HUES64 (cell line): ENCODE data around the gene OR1I1.

Source experiments
- H3K27ac ChIP-seq: 2 replicates; pipeline ENCODE4 v1.7.0; 2013; ENCODE audit warnings: low read depth, low read length, inconsistent platforms
- H3K27me3 ChIP-seq: 2 replicates; pipeline ENCODE4 v1.6.1; 2013; ENCODE audit warnings: mild to moderate bottlenecking, low read length; ENCODE audit not compliant: insufficient read depth
- H3K36me3 ChIP-seq: 2 replicates; pipeline ENCODE4 v1.6.1; 2013; ENCODE audit warnings: mild to moderate bottlenecking, low read length; ENCODE audit not compliant: insufficient read depth
- H3K4me1 ChIP-seq: 2 replicates; pipeline ENCODE4 v1.6.1; 2013; ENCODE audit warnings: mild to moderate bottlenecking, low read length, moderate library complexity; ENCODE audit not compliant: insufficient read depth
- H3K4me3 ChIP-seq: 2 replicates; pipeline ENCODE4 v1.5.1; 2013; ENCODE audit warnings: mild to moderate bottlenecking, low read length, moderate library complexity
- H3K9ac ChIP-seq: 2 replicates; pipeline ENCODE4 v1.6.1; 2013; ENCODE audit warnings: mild to moderate bottlenecking, low read depth, low read length
- H3K9me3 ChIP-seq: 2 replicates; pipeline ENCODE4 v1.6.1; 2013; ENCODE audit warnings: low read depth, low read length; ENCODE audit not compliant: insufficient read depth
- WGBS: fragments of 150-250, 120-280 bp; methylation state at CpG from one replicate; pipeline ENCODE4 v1.1.7; 2013; ENCODE audit warnings: missing lambda C conversion rate; 5-methylcytosine and 5-hydroxymethylcytosine counted together

OR1I1 gene

DNA sequence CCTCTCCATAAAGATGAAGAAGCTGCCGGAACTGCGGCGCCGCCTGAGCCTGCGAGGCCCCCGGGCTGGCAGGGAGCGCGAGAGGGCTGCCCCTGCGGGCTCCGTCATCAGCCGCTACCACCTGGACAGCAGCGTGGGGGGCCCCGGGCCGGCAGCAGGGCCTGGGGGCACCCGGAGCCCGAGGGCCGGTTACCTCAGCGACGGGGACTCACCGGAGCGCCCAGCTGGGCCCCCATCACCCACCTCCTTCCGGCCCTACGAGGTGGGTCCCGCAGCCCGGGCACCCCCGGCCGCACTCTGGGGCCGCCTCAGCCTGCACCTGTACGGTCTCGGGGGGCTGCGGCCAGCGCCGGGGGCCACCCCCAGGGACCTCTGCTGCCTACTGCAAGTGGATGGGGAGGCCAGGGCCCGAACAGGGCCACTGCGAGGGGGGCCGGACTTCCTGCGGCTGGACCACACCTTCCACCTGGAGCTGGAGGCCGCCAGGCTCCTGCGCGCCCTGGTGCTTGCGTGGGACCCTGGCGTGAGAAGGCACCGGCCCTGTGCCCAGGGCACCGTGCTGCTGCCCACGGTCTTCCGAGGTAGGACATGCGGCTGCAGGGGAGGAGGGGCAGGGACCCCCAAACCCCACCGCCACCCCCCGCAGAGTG, 27.9 kb downstream of the OR1I1 start:
- no peaks in the 10 kb centered on the region for H3K9me3 ChIP-seq
- H3K9ac ChIP-seq: no peak overlapping the region
- H3K4me1 ChIP-seq: peaks cover 9% of the 10 kb centered on the region
- no peak overlapping the region for H3K4me3 ChIP-seq
- WGBS: 96% methylated on average over 49 of the region's 49 CpGs
- no peaks in the 10 kb centered on the region for H3K27me3 ChIP-seq
- H3K27ac ChIP-seq: no peak overlapping the region
- H3K36me3 ChIP-seq: peaks cover 55% of the 10 kb centered on the region

DNA sequence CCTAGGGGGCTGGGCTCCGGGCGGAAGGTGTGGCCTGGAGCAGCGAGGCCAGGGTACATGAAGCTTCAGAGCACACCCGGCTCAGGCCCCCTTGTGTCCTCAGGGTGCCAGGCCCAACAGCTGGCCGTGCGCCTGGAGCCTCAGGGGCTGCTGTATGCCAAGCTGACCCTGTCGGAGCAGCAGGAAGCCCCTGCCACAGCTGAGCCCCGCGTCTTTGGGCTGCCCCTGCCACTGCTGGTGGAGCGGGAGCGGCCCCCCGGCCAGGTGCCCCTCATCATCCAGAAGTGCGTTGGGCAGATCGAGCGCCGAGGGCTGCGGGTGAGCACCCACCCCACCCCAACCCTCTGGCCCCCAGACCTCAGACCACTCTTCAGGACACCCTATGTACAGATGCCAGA, 28.4 kb downstream of the OR1I1 start:
- Histone ChIP-seq H3K27ac (no peak overlapping the region), H3K9ac (no peak overlapping the region), H3K36me3 (peaks cover 61% of the 10 kb centered on the region), H3K9me3 (no peaks in the 10 kb centered on the region), H3K4me3 (no peak overlapping the region), H3K4me1 (peaks cover 9% of the 10 kb centered on the region), H3K27me3 (no peaks in the 10 kb centered on the region)
- 96% methylated on average over 17 of the region's 17 CpGs for WGBS

DNA sequence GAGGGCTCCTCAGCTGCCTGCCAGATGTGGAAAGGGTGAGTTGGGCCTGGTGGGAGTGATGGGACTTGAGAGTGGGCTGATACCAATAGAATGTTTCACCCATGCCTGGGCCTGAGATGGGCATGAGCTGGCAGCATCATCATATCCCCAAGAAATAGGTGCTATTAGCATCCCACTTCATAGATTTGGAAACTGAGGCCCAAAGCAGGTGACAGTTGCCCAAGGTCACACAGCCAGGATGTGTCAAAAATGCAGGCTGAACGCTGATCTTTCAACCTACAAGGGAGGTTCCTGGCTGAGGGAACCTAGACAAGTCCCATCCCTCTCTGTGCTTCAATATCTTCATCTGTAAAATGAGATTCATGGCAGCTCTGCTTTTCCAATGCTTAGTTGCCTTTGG, 29.7 kb downstream of the OR1I1 start:
- no peaks in the 10 kb centered on the region for H3K9me3 ChIP-seq
- peaks cover 74% of the 10 kb centered on the region for H3K36me3 ChIP-seq
- no peak overlapping the region for H3K4me3 ChIP-seq
- H3K27me3 ChIP-seq: no peaks in the 10 kb centered on the region
- no peak overlapping the region for H3K9ac ChIP-seq
- H3K27ac ChIP-seq: no peak overlapping the region
- 89% methylated on average over 1 of the region's 1 CpG for whole genome bisulfite sequencing
- peaks cover 9% of the 10 kb centered on the region for H3K4me1 ChIP-seq

DNA sequence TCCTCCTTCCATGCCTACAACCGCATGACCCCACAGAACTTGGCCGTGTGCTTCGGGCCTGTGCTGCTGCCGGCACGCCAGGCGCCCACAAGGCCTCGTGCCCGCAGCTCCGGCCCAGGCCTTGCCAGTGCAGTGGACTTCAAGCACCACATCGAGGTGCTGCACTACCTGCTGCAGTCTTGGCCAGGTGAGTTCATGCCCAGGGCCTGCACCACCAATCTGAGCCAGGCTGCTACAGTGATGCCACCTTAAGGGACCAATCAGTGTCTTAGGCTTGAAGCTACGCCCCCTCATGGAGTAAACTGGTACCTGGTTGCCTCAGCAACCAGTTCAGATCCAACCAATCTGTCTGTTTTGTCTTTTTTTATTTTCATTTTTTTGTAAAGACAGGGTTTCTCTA, 30.4 kb downstream of the OR1I1 start:
- H3K27me3 ChIP-seq: no peaks in the 10 kb centered on the region

DNA sequence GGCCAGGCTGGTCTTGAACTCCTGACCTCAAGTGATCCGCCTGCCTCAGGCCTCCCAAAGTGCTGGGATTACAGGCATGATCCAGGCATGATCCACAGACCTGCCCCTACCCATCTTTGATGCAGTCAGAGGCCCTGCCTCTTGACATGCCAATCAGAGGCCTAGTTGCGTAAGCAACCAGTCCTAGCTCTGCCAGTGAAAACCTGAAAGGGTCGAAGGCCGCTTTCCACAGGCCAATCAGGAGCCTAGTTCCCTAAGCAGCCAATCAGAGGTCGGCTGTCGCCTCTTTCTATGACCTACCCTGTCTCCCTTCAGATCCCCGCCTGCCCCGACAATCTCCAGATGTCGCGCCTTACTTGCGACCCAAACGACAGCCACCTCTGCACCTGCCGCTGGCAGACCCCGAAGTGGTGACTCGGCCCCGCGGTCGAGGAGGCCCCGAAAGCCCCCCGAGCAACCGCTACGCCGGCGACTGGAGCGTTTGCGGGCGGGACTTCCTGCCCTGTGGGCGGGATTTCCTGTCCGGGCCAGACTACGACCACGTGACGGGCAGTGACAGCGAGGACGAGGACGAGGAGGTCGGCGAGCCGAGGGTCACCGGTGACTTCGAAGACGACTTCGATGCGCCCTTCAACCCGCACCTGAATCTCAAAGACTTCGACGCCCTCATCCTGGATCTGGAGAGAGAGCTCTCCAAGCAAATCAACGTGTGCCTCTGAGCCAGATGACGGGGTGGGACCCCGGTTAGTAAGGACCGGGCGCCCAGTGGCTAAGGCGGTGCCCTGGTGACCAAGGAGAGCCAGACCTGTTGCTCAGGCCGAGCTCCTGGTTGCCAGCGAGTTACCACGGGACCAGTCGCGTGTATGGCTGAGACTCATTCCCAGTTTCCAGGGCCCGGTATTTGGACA, 31.5 kb downstream of the OR1I1 start:
- peaks cover 2% of the 10 kb centered on the region for H3K4me1 ChIP-seq
- no peak overlapping the region for H3K27ac ChIP-seq
- no peak overlapping the region for H3K4me3 ChIP-seq
- no peak overlapping the region for H3K9ac ChIP-seq
- H3K36me3 ChIP-seq: peaks cover 91% of the 10 kb centered on the region
- 94% methylated on average over 58 of the region's 58 CpGs for WGBS
- H3K27me3 ChIP-seq: no peaks in the 10 kb centered on the region
- H3K9me3 ChIP-seq: no peaks in the 10 kb centered on the region

More for the DNA sequence above, 30.4 kb downstream of the OR1I1 start:
- peaks cover 9% of the 10 kb centered on the region for H3K4me1 ChIP-seq
- WGBS: 93% methylated on average over 11 of the region's 11 CpGs
- no peak overlapping the region for H3K9ac ChIP-seq
- H3K27ac ChIP-seq: no peak overlapping the region
- no peaks in the 10 kb centered on the region for H3K9me3 ChIP-seq
- peaks cover 80% of the 10 kb centered on the region for H3K36me3 ChIP-seq
- H3K4me3 ChIP-seq: no peak overlapping the region

DNA sequence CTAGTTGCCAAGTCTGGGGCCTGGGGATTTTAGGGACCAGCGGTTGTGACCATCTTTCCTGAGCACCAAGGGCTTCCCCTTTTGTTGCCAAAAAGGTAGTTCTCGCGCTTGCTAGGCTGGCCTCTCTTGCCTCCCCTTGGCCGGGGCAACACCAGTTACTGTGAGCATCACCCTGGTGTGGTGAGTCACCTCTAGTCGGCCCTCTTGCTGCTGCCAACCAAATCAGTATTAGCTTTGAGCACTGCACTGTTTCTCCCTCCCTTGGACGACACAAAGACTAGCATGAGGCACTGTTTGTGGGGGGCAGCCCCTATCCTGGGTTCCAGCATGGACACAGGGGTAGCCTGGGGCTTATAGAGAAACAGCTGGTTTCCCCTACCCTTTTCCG, 32.1 kb downstream of the OR1I1 start:
- Histone ChIP-seq H3K9me3 (0 out of 2 replicates have a peak, but pooled peaks cover 3% of the 10 kb centered on the region), H3K36me3 (peaks cover 96% of the 10 kb centered on the region)

DNA sequence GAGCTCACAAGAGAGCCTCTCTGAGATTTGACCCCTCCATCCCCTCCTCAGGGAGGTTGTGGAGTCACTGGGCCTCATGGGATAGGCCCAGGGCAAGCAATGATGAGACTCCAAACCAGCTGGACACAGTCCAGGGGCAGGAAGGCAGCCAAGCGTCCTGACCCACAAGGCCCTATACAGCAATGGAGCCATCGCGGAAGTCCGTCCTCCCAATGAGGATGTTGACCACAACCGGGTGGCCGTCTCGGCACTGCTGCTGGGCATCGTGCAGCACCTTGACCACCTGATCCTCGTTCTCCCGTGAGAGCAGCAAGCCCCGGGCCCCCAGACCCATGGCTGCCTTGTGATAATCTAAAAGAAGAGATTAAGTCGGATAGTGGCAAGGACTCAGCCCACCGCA, 33.1 kb downstream of the OR1I1 start:
- Histone ChIP-seq H3K4me3 (no peak overlapping the region), H3K4me1 (no peaks in the 10 kb centered on the region), H3K27me3 (no peaks in the 10 kb centered on the region), H3K36me3 (peaks cover 98% of the 10 kb centered on the region), H3K27ac (no peak overlapping the region), H3K9me3 (0 out of 2 replicates have a peak, but pooled peaks cover 3% of the 10 kb centered on the region), H3K9ac (no peak overlapping the region)
- 93% methylated on average over 13 of the region's 13 CpGs for WGBS

More for the DNA sequence above, 32.1 kb downstream of the OR1I1 start:
- Histone ChIP-seq H3K27me3 (no peaks in the 10 kb centered on the region), H3K4me3 (no peak overlapping the region), H3K27ac (no peak overlapping the region), H3K9ac (no peak overlapping the region), H3K4me1 (no peaks in the 10 kb centered on the region)
- WGBS: 92% methylated on average over 7 of the region's 7 CpGs

DNA sequence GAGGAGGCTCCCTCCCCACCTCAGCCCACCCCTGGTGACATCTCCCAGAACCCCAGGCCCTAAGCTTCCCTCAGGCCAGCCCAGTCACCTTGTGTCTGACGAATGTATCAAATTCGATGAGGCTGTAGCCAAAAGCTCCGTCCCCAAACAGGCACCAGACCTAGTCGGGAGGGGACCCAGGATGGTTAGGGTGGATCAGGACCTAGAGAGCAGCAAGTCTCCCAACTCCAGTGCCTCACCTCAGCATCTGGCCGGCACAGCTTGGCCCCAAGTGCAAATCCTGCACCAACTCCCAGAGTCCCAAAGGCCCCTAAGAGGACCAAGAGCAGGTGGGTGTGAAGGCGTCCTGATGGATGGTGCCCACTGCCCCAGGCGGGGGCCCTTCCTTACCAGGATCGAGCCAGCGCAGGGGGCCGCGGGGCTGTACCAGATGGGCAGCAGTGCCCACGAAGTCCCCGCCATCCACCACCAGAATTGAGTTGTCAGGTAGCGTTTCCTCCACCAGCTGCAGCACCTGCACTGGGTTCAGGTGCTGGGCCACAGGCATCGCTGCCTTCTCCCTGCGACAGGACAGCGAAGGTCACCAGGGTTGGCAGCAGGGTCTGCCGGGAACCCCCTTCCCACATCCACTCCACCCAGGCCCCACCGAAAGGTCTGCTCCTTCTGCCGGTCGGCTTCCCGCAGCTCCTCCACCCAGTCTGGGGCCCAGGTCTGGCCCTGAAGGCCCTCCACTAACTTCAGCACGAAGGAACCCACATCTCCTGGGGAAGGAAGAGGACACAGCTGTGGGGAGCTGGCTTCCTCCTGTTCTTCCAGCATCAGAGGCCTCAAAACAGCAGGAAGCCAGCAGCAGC, 34.0 kb downstream of the OR1I1 start:
- Histone ChIP-seq H3K9ac (no peak overlapping the region), H3K9me3 (0 out of 2 replicates have a peak, but pooled peaks cover 3% of the 10 kb centered on the region), H3K36me3 (peaks cover 97% of the 10 kb centered on the region), H3K27me3 (no peaks in the 10 kb centered on the region), H3K4me1 (no peaks in the 10 kb centered on the region), H3K27ac (no peak overlapping the region), H3K4me3 (no peak overlapping the region)
- WGBS: 88% methylated on average over 23 of the region's 23 CpGs

DNA sequence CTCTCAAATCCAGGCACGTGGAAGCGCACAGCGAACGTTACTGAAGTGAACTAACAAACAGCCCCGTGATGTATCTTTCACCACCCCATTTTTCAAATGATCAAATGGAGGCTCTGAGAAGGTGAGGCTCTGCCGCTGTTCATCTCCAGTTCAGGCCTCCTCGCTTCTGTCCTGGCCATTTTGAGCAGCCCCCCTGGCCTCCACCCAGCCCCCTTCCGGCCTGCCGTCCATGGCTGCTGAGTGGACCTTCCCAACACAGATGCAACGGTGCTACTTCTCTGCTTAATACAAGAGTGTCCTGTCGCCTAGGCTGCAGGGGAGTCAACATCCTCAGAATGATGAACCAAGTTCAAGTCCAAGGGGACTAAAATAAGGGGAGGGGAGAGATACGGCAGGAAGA, 34.8 kb downstream of the OR1I1 start:
- Histone ChIP-seq H3K9ac (no peak overlapping the region), H3K4me1 (no peaks in the 10 kb centered on the region), H3K27me3 (no peaks in the 10 kb centered on the region), H3K4me3 (no peak overlapping the region), H3K27ac (no peak overlapping the region), H3K36me3 (peaks cover 93% of the 10 kb centered on the region), H3K9me3 (0 out of 2 replicates have a peak, but pooled peaks cover 3% of the 10 kb centered on the region)
- 94% methylated on average over 12 of the region's 12 CpGs for WGBS

DNA sequence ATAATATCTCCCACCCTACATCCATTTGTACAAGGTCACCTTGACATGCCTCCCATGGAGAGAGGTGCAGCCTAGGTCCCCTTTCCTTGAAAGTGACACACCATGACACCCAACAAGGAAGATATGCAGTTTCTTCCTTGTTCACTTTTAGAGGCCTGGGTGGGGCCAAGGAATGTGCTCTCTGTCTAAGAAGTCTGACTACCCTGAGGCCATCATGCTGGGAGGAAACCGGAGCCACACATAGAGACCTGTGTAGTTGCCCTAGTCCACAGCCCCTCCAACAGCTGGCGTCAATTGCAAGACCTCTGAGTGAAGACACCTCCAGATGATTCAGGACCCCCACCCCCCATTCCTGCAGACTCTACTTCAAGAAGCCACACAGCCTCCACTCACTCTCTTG, 36.2 kb downstream of the OR1I1 start:
- Histone ChIP-seq H3K4me3 (no peak overlapping the region), H3K27ac (no peak overlapping the region), H3K9me3 (0 out of 2 replicates have a peak, but pooled peaks cover 3% of the 10 kb centered on the region), H3K9ac (no peak overlapping the region), H3K4me1 (no peaks in the 10 kb centered on the region), H3K27me3 (no peaks in the 10 kb centered on the region), H3K36me3 (peaks cover 91% of the 10 kb centered on the region)
- 95% methylated on average over 2 of the region's 2 CpGs for WGBS
